ENCODE data around the gene SUPT20H. TPM values are rescaled to one million over a fixed set of nuclear protein-coding genes. Genes with fewer than 3 reads are reported as not detected.
A peak's percentile ranks its signal among the peaks of the same experiment; 100 is the strongest.

Gene SUPT20H
- 58.0 and 59.2 TPM in 2 replicates for total RNA-seq
- 29.9 TPM for polyA plus RNA-seq (2012)

- DNase-seq (ENCODE audit: low read depth): peak; percentile 93
Observed at GRCh38 chr13:37058910-37059847, at the start of gene SUPT20H. SUPT20H (minus strand) TSS chr13:37059688; CDS start chr13:37051490, 8,198 bp downstream.

- DNase-seq (ENCODE audit: low read depth): peak; percentile 80
Observed at GRCh38 chr13:37109051-37109678, 49.7 kb upstream of the SUPT20H start.

DNA sequence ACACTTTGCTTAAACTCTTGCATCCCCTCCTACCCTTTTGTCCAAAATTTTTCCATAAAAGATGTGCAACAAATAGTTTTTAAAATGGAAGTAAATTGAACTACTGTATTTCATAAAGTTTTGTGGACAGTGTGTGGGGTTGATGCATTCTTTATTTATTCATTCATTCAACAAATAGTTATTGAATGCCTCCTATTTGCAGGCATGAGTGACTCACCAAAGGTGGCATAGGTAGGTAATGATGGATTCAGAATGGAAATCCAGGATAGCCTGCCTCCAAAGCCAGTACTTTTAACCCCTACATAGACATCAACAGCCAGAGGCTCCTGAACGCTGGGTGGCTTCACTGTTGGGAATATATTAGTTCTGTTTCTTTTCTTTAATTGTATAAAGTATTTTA is 48.4 kb upstream of the SUPT20H start:
- no peak for DNase-seq (ENCODE audit: low read depth)

GRCh38 chr13:37107456-37107855 is 48.0 kb upstream of the SUPT20H start:
- no peak for DNase-seq (ENCODE audit: low read depth)

- DNase-seq (ENCODE audit: low read depth): no peak
Observed at GRCh38 chr13:37106642-37107041, 47.2 kb upstream of the SUPT20H start.

- no peak for DNase-seq (ENCODE audit: low read depth)
Observed at GRCh38 chr13:37105251-37105714, 45.8 kb upstream of the SUPT20H start, which contains the start of gene CSNK1A1L. CSNK1A1L (minus strand) TSS chr13:37105664; CDS start chr13:37105256, 408 bp downstream.

DNA sequence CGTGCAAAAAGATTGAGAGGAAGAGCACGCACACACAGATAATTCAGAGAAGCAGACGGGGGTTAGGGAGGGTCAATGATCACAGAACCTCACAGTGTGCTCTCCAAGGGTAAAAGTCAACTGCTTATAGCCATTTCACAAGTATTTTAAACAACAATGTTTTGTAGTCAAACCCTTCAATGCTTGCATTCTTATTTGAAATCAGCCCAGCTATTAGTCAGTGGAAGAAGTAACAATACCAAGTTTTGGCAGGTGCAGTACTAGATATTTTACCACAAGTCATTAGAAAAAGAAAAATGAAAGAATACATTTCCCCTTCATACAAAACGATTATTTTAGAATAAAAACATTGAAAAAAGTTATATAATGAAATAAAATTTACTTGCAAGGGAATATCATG is 43.4 kb upstream of the SUPT20H start:
- no peak for DNase-seq (ENCODE audit: low read depth)

- DNase-seq (ENCODE audit: low read depth): no peak
Observed at GRCh38 chr13:37101201-37101600, 41.7 kb upstream of the SUPT20H start.

DNA sequence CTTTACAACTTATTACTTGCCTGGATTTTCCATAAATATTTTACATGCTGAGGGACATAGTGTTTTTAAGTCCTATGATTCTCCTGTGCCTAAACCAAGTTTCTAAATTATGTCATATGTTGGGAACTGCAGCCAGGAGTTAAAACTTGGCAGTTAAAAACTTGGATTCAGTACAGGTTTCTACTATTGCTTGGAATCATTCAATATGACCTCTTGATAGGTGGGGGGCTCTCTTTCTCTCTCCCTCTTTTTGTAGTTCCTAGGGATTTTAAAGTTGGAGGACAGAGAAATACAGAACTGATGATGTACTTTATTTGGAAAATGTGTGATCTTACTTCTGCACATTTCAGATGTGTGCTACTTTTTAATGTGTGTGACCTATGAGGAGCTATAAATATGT is 41.2 kb upstream of the SUPT20H start:
- no peak for DNase-seq (ENCODE audit: low read depth)

- no peak for DNase-seq (ENCODE audit: low read depth)
Observed at GRCh38 chr13:37097076-37097475, 37.6 kb upstream of the SUPT20H start.

DNA sequence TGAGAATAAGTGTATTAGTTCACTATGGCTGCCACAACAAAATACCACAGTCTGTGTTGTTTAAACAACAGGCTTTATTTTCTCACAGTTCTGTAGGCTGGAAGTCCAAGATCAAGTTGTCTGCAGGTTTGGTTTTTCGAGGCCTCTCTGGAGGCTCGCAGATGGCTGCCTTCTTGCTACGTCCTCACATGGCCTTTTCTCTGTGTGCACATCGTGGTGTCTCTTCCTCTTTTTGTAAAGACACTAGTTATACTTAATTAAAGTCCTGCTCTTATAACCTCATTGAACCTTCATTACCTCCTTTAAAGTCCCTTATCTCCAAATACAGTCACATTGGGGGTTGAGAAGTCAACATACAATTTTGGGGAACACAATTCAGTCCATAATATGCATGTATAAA is 35.4 kb upstream of the SUPT20H start:
- DNase-seq (ENCODE audit: low read depth): no peak

DNA sequence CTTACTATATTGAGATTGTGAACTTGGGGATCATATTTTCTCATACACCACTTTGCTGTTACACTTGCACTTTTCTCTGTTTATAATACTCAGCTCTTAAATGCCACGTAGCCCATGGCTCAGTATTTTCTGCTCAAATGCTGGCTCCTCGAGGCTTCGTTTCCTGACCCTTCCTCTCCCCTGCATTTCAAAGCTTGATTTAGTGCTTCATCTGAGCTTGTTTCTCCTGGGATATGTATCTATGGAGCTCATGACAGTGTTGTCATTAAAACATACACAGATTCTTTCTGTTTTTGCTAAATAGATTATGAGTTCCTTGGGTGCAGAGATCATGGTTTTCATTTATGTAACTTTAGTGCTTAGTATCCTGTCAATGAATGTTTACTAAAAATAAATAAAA is 34.6 kb upstream of the SUPT20H start:
- no peak for DNase-seq (ENCODE audit: low read depth)

GRCh38 chr13:37091835-37092234 is 32.3 kb upstream of the SUPT20H start:
- no peak for DNase-seq (ENCODE audit: low read depth)

DNA sequence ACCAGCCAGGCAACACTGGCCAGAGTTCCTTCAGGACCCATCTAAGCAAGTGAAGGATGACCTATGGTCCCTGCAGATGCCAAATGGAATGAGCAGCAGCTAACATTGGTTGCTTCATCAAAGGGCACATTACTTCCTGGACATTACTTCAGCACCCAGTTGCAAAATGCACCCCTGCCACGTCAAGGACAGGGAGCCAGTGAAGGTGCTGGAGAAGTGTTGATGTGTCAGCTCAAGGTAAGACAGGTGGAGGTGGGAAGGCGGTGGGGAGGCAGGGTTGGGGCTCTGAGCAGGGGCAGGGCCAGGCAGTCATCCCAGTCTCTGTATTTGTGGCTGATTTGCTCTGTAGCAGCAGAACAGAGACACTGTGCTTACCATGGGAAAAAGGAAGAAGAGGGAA is 31.4 kb upstream of the SUPT20H start:
- DNase-seq (ENCODE audit: low read depth): no peak

- DNase-seq (ENCODE audit: low read depth): no peak
Observed at GRCh38 chr13:37089495-37089894, 30.0 kb upstream of the SUPT20H start.

DNA sequence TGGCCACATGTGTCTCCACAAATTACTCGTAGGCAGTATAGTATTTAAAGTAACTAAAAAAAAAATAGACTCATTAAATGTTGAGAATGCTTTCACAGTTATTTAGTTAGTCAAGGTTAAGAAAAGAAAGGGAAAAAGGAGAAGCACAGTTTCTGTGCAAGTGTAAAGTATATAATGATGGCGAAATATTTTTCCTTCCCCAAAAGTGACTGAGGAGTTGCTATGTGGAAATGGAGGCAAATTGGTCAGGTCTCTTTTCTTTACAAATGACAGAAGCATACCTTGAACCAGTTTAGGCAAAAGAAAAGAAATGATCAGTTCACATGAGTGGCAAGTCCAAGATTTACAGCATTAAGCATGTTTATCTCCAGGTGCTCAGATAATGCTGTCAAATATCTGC is 28.0 kb upstream of the SUPT20H start:
- no peak for DNase-seq (ENCODE audit: low read depth)

DNA sequence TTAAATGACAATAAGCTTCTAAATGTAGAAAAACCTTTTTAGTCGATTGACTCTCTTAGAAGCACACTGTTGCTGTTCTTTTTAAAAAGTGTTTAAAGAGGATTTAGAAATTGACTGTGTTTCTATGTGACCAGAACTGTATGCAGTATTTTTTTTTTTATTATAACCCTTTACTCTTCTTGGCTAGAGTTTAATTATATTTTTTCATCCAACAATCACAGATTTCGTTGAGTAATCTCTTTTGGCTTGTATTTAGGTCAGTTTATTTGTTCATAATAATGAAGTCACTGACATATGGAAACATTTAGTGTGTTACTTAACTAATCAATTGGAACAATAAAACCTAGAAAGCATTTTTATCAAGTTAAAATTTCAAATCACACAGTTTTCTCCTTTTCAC is 26.1 kb upstream of the SUPT20H start:
- DNase-seq (ENCODE audit: low read depth): no peak

DNA sequence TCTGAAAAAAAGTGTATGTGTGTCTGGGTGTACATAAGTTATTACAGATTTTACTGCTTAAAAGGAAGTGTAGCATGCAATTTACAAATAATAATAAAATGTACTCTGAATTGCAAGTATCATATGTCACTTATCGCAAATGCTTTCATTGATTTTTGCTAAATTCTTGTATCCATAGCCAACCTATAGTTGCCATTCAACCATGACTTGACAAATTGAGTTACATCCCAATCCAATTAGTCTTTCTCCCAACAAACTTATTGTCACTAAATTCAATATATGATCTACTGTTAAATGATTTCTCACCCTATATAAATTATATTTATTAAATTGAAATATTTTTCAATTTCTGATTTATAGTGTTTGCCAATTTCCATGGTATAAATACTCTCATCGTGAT is 17.3 kb upstream of the SUPT20H start:
- DNase-seq (ENCODE audit: low read depth): no peak

DNA sequence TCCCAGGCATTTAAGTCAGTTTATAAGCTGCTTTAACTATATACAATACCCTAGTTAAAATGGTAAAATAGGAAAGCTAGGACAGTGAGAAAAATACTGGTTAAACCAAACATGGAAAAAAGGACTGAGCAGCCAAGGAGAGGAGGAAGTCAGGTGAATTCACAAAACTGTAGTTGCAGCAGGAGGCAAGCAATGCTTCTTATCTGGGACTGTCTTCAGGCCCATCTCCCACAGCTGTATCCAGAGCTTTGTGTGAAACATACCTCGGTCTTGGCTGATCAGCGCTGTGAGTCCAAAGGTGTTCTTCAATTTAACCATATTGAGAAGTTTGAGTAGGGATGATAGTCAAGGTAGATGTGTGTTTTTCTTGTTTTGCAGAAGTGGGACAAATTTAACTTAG is 15.7 kb upstream of the SUPT20H start:
- no peak for DNase-seq (ENCODE audit: low read depth)

GRCh38 chr13:37074703-37075102 is 15.2 kb upstream of the SUPT20H start:
- DNase-seq (ENCODE audit: low read depth): peak; percentile 59

- no peak for DNase-seq (ENCODE audit: low read depth)
Observed at GRCh38 chr13:37072024-37072423, 12.5 kb upstream of the SUPT20H start.

GRCh38 chr13:37070956-37071355 is 11.5 kb upstream of the SUPT20H start:
- DNase-seq (ENCODE audit: low read depth): peak; percentile 82

All from myocyte (in vitro differentiated cells).